ENCODE data around the gene EPHB1.
"Not testable (repeated sequence)": the region's sequence is repeated elsewhere in the genome, so short reads cannot be mapped to it uniquely, and the experiment has no call there.

Gene EPHB1

DNA sequence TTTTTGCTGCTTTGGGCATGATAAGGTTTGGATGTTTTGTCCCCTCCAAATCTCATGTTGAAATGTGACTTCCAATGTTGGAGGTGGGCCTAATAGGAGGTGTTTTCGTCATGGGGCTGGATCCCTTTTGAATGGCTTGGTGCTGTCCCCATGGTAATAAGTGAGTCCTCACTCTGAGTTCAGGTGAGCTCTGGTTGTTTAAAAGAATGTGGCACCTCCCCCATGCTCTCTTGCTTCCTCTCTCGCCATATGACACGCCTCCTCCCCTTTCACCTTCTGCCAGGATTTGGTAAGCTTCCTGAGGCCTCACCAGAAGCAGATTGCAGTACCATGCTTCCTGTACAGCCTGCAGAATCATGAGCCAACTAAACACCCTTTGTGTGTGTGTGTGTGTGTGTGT is 255.5 kb downstream of the EPHB1 start:
- DNase-seq (ENCODE audit: low read depth), result no peak

DNA sequence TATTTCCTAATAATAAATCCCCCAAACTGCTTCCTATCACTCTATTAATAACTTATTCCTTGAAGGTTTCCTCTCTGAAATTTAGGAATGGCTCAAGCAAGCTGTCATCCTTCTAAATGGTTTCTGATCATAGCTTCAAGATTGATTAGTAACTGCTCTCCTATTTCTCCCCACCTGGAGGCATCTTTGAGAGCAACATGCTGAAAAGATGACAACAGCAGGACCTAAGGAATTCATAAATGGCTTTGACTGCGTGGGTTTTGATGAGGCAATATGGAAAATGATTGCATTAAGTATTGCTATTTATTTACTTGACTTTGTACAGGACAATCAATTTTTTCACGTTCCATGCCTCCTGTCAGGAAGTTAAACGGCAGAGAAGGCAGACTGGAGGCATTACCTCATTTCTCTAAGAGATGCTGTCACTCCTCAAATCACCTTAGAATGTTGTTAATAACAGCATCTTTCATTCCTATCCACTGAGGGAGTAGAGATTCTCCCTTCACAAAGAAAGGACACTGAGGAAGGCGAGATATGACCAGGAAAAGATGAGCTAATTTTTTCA is 256.4 kb downstream of the EPHB1 start:
- DNase-seq (ENCODE audit: low read depth), result no peak

- no peak for DNase-seq (ENCODE audit: low read depth)
Observed at GRCh38 chr3:135055449-135055848, 260.4 kb downstream of the EPHB1 start.

GRCh38 chr3:135056084-135056730 is 261.1 kb downstream of the EPHB1 start:
- DNase-seq (ENCODE audit: low read depth), result no peak

DNA sequence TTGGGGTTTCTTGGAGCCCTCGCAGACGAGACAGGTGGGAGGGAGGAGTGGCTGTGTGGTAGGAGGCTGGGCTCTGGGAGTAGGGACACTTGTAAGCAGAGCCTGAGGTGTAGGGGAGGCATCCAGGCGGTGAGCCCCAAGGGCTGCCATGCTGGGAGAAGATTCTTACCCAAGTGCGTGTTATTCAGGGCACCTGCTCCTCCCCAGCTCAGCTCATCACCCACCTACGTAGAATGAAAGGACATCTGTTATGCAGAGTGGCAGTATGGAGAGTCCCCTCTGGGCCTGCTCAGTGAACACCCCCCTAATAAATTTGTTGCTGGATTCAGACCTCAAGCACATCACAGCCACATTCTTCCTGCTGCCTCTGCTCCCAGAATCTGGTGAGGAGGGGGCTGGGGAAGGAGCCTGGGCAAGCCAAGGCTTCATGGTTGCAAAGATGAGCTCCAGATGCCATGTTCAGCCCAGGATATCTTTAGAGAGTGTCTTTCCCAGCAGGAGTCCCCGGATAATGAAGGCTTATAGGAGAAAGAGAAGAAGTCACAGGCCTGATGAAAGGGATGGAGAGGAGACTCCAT is 261.8 kb downstream of the EPHB1 start:
- DNase-seq (ENCODE audit: low read depth), result no peak

DNA sequence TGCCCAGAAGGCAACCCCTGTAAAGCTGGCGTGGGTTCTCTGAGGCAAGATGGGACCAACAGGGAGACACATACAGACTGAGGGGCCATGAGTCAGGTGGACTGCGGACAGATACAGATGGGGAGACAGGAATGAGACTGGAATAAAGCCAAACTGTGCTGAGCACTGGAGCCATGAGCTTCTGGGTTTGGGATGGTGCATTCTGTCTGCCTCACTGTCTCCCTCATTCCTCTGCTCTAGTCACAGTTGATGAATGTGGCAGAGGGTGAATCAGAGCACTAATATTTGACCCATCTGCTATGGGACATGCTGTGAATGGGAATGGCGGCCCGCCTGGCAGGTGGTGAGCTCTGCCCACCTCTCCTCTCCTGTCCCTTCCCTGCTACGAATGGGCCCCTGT is 262.9 kb downstream of the EPHB1 start:
- DNase-seq (ENCODE audit: low read depth), result no peak

- DNase-seq (ENCODE audit: low read depth), result no peak
Observed at GRCh38 chr3:135059580-135059979, 264.5 kb downstream of the EPHB1 start.

DNA sequence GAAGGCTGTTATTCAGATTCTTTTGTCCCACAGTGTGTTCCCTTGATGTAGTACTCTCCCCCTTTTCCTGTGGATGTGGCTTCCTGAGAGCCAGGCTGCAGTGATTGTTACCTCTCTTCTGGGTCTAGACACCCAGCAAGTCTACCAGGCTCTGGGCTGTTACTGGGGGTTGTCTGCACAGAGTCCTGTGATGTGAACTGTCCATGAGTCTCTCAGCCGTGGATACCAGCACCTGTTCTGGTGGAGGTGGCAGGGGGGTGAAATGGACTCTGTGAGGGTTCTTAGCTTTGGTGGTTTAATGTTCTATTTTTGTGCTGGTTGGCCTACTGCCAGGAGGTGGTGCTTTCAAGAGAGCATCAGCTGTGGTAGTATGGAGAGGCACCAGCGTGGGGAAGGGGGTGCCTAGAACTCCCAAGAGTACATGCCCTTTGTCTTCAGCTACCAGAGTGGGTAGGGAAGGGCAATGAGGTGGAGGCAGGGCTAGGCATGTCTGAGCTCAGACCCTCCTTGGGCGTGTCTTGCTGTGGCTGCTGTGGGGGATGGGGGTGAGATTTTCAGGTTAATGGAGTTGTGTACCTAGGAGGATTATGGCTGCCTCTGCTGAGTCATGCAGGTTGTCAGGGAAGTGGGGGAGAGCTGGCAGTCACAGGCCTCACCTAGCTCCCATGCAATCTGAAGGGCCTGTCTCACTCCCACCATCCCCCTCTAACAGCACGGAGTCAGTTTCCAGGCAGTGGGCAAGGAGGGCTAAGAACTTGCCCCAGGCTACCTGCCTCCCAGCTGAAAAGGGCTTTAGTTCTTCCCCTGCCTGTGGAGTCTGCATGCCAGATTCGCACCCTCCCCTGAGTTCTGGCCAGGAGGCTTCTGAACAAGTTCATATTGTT is 272.0 kb downstream of the EPHB1 start:
- not testable (repeated sequence) for DNase-seq (ENCODE audit: low read depth)

GRCh38 chr3:135068011-135068410 is 273.0 kb downstream of the EPHB1 start:
- DNase-seq (ENCODE audit: low read depth), result no peak

DNA sequence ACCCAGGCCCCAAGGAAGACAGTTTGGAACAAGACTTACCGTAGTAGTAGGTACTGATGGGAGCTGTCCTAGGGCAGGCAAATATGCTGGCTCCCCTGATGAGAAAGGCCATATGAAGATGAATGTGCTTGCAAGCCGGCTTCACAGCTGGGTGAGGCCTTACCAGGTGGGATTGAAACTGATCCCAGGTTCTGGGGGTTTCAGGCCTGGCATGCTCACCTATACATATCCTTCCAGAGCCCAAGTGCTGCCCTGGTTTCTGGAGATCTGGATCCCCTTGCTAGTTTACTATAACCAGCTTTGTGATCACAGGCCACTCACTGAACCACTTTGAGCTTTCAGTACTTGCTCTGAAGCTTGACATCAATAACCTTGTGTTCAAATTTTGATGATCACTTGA is 274.3 kb downstream of the EPHB1 start:
- DNase-seq (ENCODE audit: low read depth), result no peak

- no peak for DNase-seq (ENCODE audit: low read depth)
Observed at GRCh38 chr3:135071483-135071882, 276.4 kb downstream of the EPHB1 start.

GRCh38 chr3:135072431-135072830 is 277.4 kb downstream of the EPHB1 start:
- DNase-seq (ENCODE audit: low read depth), result no peak

DNA sequence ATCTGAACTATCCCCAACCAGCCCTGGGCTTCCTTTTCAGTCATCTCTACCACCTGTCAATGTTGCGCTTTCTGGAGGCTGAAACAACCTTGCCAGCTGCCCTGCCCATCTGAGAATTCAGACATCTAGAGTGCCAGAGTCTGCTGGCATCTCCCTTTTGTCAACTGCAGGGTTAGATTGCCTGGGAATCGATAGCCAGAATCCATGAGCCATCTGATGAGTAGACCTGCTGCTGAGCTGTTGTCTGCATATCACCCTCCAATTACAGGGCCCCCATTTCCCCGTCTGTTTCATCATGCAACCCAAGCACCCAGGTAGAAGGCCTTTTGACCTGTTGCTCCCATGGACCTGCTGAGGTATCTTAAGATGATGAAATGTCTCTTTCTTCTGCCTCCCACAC is 280.1 kb downstream of the EPHB1 start:
- no peak for DNase-seq (ENCODE audit: low read depth)

GRCh38 chr3:135076341-135076740 is 281.3 kb downstream of the EPHB1 start:
- no peak for DNase-seq (ENCODE audit: low read depth)

GRCh38 chr3:135077186-135077585 is 282.1 kb downstream of the EPHB1 start:
- no peak for DNase-seq (ENCODE audit: low read depth)

GRCh38 chr3:135078283-135078682 is 283.2 kb downstream of the EPHB1 start:
- DNase-seq (ENCODE audit: low read depth), result no peak

GRCh38 chr3:135079095-135079494 is 284.0 kb downstream of the EPHB1 start:
- no peak for DNase-seq (ENCODE audit: low read depth)

- no peak for DNase-seq (ENCODE audit: low read depth)
Observed at GRCh38 chr3:135081451-135081850, 286.4 kb downstream of the EPHB1 start.

GRCh38 chr3:135081856-135082434 is 286.9 kb downstream of the EPHB1 start:
- DNase-seq (ENCODE audit: low read depth), result no peak

GRCh38 chr3:135082706-135083105 is 287.6 kb downstream of the EPHB1 start:
- DNase-seq (ENCODE audit: low read depth), result no peak

DNA sequence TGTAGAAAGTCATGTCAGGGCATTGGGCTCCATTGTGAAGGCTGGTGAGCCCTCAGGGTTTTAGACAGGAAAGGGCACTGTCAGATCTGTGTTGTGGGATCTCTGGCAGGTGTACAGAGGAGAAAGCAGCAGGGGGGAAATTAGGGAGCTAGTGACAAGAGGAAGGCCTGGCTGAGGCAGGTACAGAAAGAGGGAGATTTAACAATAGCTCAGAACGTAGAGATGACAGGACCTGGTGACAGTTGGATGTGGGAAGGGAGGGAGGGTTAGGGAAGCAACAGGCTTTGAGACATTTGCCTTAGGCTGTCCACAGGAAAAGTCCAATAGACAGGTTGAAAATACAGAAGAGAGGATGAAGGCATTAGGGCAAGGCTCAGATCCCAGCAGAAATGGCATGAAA is 288.1 kb downstream of the EPHB1 start:
- DNase-seq (ENCODE audit: low read depth), result no peak

GRCh38 chr3:135083756-135084155 is 288.7 kb downstream of the EPHB1 start:
- DNase-seq (ENCODE audit: low read depth), result no peak

- DNase-seq (ENCODE audit: low read depth), result no peak
Observed at GRCh38 chr3:135084405-135084804, 289.3 kb downstream of the EPHB1 start.
